GM12801 (cell line): ENCODE data around the gene MDK.

ENCODE experiments used
- CTCF ChIP-seq: IDR thresholded peaks from one replicate; pipeline ENCODE4 v1.5.1; 2011; ENCODE audit warnings: control low read depth; ENCODE audit not compliant: insufficient read length; ENCODE audit errors: extremely low read depth

MDK gene

GRCh38 chr11:46360878-46361277 is 20.6 kb upstream of the MDK start:
- no peak for TF ChIP-seq CTCF

GRCh38 chr11:46361283-46362155 is 19.9 kb upstream of the MDK start:
- no peak for TF ChIP-seq CTCF

GRCh38 chr11:46362156-46363030 is 19.1 kb upstream of the MDK start:
- TF ChIP-seq CTCF = no peak

GRCh38 chr11:46363031-46363407 is 18.4 kb upstream of the MDK start:
- no peak for TF ChIP-seq CTCF

DNA sequence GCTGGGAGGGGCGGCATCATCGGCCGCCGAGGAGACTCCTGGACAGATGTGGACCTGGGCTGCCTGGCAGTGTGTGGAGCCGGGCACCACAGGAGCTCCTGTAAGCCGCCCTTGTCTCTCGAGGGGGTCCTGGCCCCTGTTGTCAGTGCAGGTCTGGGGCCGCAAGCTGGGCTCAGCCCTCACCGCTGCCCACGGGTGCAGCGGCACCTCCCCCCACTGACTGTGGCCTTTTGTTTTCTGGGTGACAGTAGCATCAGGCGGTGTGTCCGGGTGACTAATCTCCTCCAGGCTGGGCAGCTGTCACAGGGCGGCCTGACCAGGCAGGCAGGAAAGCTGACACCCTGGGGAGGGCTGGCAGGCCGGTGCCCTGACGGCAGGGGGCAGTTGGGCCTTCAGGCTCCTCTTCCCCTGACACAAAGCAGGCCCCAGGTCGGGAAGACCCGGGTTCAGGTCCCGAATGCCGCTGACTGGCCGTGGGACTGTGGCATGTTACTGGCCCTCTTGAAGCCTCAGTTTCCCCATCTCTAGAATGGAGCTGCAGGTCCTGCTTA is 17.9 kb upstream of the MDK start:
- TF ChIP-seq CTCF = no peak

GRCh38 chr11:46364056-46364455 is 17.4 kb upstream of the MDK start:
- TF ChIP-seq CTCF = no peak

GRCh38 chr11:46364791-46365190 is 16.7 kb upstream of the MDK start:
- TF ChIP-seq CTCF = no peak
